ENCODE data around the gene SH3RF3. TPM values are rescaled to one million over a fixed set of nuclear protein-coding genes. Genes with fewer than 3 reads are reported as not detected.

SH3RF3 gene
- total RNA-seq, 1 donor from 2014 or later, result 1.7 TPM

- Mint-ChIP-seq H3K36me3 (ENCODE audit: unreplicated experiment) (no peaks in the 10 kb centered on the region), H3K4me1 (ENCODE audit: low read depth, unreplicated experiment) (peaks cover 8% of the 10 kb centered on the region), H3K4me3 (ENCODE audit: unreplicated experiment) (no peak overlapping the region), H3K9me3 (ENCODE audit: unreplicated experiment) (peaks cover 9% of the 10 kb centered on the region), H3K27me3 (ENCODE audit: unreplicated experiment) (peaks cover 3% of the 10 kb centered on the region), H3K27ac (ENCODE audit: unreplicated experiment) (no peak overlapping the region)
- DNase-seq, result no peak
- TF ChIP-seq CTCF (IDR thresholded peaks at IDR 0.05; ENCODE audit: partially characterized antibody, unreplicated experiment), result no peak
Observed at GRCh38 chr2:109264595-109265328, 135.8 kb downstream of the SH3RF3 start.

GRCh38 chr2:109265369-109265768 lies 136.4 kb downstream of the SH3RF3 start:
- no peak overlapping the region for H3K27ac Mint-ChIP-seq (ENCODE audit: unreplicated experiment)
- no peak for DNase-seq
- H3K4me3 Mint-ChIP-seq (ENCODE audit: unreplicated experiment), result no peak overlapping the region
- H3K36me3 Mint-ChIP-seq (ENCODE audit: unreplicated experiment), result no peaks in the 10 kb centered on the region
- peaks cover 8% of the 10 kb centered on the region for H3K4me1 Mint-ChIP-seq (ENCODE audit: low read depth, unreplicated experiment)
- no peak for TF ChIP-seq CTCF (IDR thresholded peaks at IDR 0.05; ENCODE audit: partially characterized antibody, unreplicated experiment)
- H3K27me3 Mint-ChIP-seq (ENCODE audit: unreplicated experiment), result peaks cover 3% of the 10 kb centered on the region
- peaks cover 9% of the 10 kb centered on the region for H3K9me3 Mint-ChIP-seq (ENCODE audit: unreplicated experiment)

- Mint-ChIP-seq H3K27me3 (ENCODE audit: unreplicated experiment) (peaks cover 3% of the 10 kb centered on the region), H3K27ac (ENCODE audit: unreplicated experiment) (no peak overlapping the region), H3K36me3 (ENCODE audit: unreplicated experiment) (no peaks in the 10 kb centered on the region), H3K4me1 (ENCODE audit: low read depth, unreplicated experiment) (peaks cover 8% of the 10 kb centered on the region), H3K4me3 (ENCODE audit: unreplicated experiment) (no peak overlapping the region), H3K9me3 (ENCODE audit: unreplicated experiment) (peaks cover 9% of the 10 kb centered on the region)
- TF ChIP-seq CTCF (IDR thresholded peaks at IDR 0.05; ENCODE audit: partially characterized antibody, unreplicated experiment), result no peak
- no peak for DNase-seq
Observed at GRCh38 chr2:109265953-109266352, 136.9 kb downstream of the SH3RF3 start.

GRCh38 chr2:109266496-109266895 lies 137.5 kb downstream of the SH3RF3 start:
- H3K4me3 Mint-ChIP-seq (ENCODE audit: unreplicated experiment), result no peak overlapping the region
- H3K36me3 Mint-ChIP-seq (ENCODE audit: unreplicated experiment), result no peaks in the 10 kb centered on the region
- peaks cover 8% of the 10 kb centered on the region for H3K4me1 Mint-ChIP-seq (ENCODE audit: low read depth, unreplicated experiment)
- no peak for TF ChIP-seq CTCF (IDR thresholded peaks at IDR 0.05; ENCODE audit: partially characterized antibody, unreplicated experiment)
- H3K9me3 Mint-ChIP-seq (ENCODE audit: unreplicated experiment), result peaks cover 6% of the 10 kb centered on the region
- DNase-seq, result no peak
- H3K27ac Mint-ChIP-seq (ENCODE audit: unreplicated experiment), result no peak overlapping the region
- peaks cover under 1% of the 10 kb centered on the region for H3K27me3 Mint-ChIP-seq (ENCODE audit: unreplicated experiment)

- H3K27ac Mint-ChIP-seq (ENCODE audit: unreplicated experiment), result no peak overlapping the region
- peak overlapping the region; percentile 12 for H3K4me3 Mint-ChIP-seq (ENCODE audit: unreplicated experiment)
- TF ChIP-seq CTCF (IDR thresholded peaks at IDR 0.05; ENCODE audit: partially characterized antibody, unreplicated experiment), result no peak
- peaks cover 2% of the 10 kb centered on the region for H3K27me3 Mint-ChIP-seq (ENCODE audit: unreplicated experiment)
- H3K36me3 Mint-ChIP-seq (ENCODE audit: unreplicated experiment), result no peaks in the 10 kb centered on the region
- peaks cover 6% of the 10 kb centered on the region for H3K9me3 Mint-ChIP-seq (ENCODE audit: unreplicated experiment)
- DNase-seq, result no peak
- peaks cover 8% of the 10 kb centered on the region for H3K4me1 Mint-ChIP-seq (ENCODE audit: low read depth, unreplicated experiment)
Observed at GRCh38 chr2:109266998-109267854, 138.2 kb downstream of the SH3RF3 start.

All from glutamatergic neuron (in vitro differentiated cells).